Measurements from ENCODE around the gene SLC4A5.
"Not testable (repeated sequence)": the region's sequence is repeated elsewhere in the genome, so short reads cannot be mapped to it uniquely, and the experiment has no call there.

Gene SLC4A5

DNA sequence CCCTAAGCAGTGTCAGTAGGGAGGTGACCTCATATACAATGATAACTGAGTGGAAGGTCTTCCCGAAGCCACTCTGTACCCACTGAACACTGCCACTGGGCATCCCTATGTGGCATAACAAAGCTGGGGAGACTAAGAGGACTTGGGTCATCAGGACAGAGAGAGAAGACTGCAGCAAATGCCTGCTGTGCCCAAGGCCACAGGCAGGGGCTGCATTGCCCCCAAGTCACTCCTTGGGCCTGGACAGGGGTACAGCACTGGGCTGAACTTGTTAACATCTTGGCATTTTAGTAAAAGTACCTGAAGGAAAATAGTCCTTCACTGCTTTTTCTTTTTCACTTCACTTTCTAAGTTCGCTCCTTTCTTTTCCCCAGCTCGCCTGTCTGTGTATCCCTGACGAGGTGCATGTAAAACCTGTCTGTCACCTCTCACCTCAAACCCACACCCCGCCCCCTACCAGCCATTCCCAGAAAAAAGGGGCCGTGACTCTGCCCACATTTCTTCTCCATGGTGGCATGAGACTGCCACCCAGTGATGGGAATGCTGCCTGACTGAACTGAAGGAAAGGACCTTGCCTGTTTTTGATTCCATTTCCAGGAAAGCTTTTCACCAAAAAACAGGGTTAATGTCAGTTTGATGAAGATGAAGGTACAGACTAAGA lies 81.9 kb downstream of the SLC4A5 start:
- no peak for DNase-seq

DNA sequence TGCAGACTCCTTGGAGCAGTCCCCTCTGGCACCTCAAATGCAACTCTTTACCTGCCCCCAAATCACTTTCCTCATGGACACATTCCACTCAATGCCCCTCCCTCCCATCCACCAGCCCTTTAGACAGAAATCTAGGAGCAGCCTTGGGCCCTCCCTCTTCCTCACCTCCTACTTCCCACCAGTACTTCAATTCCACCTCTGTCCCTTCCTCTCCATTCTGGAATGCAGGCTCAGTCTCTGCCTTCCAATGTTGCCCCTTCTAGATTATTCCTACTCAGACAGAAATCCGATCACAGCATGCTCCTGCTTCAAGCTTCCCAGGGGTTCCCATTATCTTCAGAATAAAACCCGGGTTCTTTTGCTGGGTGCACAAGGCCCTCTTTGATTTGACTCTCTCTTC lies 82.7 kb downstream of the SLC4A5 start:
- no peak for DNase-seq

DNA sequence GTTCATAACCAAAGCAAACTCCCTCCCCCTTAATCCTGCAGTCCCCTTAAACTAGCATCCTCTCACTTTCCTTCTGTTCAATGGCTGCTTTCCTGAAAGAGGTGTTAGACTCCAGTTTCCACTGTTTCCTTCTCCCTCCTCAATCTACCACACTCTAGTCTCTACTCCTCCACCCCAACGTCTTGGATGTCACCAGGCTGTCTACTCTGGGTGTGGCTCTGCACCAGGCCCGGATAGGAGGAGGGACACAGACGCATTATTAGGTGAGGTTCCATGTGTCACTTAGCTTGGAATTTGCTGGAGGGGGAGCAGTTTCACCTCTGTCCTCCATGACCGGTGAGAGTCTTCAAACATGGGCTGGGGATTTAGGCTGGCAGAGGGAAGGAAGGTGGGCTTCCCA lies 83.5 kb downstream of the SLC4A5 start:
- no peak for DNase-seq

DNA sequence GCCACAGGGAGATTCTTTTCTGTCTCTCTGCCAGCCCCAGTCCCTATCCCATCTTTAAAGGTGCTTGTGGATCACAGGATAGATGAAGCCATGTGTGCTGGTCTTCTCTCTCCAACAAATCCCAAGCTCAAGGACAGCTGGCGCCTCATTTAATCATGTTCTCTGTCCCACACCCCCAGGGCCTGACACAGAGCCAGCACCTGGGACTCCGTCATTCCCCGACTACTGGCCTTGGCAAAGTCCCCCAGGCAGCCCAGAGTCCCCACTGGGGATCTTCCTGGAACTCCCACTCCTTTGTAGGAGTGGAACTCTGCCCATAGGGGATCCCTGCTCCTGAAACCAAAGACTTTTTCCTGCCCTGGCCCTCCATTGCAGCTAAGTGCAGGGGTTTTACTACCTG lies 84.0 kb downstream of the SLC4A5 start:
- no peak for DNase-seq

DNA sequence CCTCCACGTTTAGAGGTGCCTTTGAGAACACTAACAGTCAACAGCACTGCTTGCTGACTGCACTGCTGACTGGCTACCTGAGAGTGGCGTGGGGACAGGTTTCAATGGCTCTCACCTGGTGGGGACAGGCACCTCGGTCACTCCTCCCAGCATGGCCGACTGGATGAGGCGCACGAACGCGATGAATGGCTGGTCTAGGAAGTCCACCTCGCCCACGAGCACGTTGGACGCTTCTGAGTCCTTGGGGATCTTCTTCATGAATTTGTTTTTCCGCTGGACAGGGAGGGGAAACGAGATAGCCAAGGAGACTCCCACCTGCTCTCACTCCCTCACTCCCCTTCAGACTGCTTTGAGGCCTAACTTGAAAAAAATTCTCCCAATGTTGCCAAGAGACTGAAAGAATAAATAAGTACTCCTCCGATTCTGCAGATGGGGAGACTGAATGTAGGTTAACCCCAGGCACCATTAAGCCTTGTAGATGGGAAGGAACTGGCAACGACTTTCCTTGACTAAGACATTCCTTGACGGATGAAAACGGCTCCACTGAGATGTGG lies 87.5 kb downstream of the SLC4A5 start:
- no peak for DNase-seq

DNA sequence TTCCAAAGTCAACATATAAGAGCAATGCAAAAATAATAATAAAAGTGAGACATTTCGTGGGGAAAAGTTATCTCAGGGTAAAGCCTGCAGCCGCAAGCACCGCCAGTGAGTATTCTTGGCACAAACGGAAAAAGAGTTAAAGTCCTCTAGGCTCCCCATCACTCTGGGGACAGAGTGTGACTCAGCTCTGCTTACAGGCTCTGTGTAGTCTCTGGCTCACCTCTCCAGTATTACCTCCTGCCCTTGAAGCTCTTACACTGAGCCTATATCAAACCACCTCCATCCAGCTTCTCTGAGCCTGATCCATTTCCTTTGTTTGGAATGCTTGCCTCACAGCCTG lies 89.3 kb downstream of the SLC4A5 start:
- DNase-seq, result no peak

DNA sequence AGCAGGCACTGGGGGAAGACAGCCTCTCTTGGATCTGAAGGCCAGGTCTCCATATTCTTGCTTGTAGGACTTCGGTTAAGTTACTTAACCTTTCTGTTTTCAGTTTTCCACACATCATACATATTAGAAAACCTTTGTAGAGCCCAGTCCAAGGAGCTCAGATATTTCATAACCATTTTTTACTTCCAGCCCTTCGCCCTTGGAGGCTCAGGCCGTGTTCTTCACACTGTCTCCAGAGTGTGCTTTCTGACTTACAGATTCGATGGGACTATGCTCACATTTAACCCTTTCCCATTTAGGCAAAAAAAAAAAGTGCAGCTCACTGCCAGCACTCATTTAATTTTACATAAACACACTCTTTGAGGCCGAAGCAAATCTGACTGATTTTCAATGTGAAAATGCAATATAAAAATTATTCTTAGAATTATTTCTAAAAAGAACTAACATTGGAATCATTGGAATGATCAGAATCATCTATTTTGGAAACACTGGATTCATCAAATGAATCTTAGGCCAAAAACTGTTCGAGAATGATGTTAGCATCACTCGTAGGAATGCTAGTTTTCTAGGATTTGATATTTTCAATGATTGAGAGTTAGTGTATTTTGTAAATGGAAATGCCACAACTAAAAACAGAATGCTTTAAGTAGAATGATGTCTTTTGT lies 89.8 kb downstream of the SLC4A5 start:
- no peak for DNase-seq

DNA sequence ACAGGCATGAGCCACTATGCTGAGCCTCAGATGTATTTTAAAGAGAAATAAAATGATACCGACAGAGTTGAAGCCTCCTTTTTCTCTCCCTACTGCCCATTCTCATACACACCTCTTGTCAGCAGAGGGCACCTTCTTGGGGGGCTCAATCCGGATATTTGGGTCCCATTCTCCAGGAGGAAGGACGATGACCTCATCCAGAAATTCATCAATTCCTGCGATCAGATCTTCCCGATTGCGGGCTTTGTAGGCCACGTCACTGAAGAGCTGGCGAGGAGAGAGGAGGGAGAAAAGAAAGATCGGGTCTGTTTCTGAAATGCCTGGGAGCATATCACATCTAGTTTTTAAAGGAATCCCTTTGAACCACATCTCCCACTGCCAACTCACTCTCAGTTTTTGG lies 90.4 kb downstream of the SLC4A5 start:
- no peak for DNase-seq

DNA sequence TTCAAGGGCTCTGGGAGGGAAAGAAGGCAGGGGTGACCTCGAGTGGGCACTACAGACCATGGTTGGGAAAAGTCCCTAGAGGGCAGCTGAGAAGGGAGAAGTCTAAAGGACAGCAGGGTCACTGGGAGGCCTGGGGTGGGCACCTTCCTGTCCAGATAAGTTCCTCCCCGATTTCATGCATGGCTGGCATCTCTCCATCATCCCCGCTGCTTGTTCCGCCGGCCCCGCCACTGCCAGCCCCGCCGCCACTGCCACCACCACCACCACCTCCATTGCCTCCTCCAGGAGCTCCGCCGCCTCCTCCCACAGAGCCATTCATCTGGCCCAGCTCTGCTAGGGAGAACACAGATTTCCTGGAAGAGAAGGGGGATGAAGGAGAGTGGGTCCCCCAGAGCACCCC lies 91.2 kb downstream of the SLC4A5 start:
- no peak for DNase-seq

DNA sequence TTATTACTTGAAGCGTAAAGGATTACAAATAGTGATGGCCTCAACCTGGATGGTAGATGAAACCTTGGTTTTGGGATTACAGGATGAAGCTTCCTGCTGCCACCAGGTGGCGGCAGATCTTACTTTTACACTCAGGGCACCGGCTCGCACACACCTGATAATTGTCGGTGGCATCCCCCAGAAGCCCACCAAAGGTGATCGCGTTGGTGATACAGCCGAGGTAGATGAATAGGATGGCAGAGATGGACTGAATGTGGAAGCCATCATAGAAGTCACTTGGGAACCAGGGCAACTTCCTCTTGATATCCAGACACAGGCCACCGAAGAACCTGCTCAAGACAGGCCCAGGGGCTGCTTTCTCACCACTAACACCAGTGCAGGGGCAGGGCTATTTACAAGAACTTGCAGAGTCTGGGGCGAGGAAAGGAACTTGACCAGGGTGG lies 93.0 kb downstream of the SLC4A5 start:
- peak; percentile 35 to 55 for DNase-seq

DNA sequence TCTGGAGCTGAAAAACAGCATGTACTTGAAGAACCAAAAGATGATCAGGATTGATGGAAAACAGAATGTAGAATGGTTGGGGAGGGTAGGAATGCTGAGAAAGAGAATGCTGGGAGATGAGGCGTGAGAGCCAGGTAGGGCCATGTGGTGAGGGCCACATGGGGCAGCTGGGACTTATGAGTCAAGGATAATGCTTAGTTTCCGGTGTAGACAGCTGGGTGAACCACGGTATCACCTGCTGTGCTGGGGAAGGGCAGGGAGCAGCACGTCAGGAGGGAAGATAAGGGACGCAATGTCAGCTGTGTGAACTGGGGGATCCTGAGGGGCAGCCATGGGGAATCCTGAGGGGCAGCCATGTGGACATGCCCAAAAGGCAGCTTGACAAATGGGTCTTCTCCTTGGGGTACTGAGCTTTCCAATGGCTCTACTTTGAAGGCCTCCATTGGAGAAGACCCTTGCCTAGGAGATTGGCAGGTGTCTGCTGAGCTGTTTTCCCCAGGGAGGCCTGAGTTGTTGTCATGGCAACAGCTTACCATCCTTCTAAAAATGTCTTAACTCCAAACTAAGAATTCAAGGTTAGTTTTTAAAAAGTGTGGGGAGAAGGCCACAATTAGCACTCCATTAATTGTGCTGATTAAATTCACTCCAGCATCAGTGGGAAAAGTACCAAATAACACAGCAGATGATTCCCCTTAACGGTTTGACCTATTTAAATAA lies 93.7 kb downstream of the SLC4A5 start:
- DNase-seq, result no peak

DNA sequence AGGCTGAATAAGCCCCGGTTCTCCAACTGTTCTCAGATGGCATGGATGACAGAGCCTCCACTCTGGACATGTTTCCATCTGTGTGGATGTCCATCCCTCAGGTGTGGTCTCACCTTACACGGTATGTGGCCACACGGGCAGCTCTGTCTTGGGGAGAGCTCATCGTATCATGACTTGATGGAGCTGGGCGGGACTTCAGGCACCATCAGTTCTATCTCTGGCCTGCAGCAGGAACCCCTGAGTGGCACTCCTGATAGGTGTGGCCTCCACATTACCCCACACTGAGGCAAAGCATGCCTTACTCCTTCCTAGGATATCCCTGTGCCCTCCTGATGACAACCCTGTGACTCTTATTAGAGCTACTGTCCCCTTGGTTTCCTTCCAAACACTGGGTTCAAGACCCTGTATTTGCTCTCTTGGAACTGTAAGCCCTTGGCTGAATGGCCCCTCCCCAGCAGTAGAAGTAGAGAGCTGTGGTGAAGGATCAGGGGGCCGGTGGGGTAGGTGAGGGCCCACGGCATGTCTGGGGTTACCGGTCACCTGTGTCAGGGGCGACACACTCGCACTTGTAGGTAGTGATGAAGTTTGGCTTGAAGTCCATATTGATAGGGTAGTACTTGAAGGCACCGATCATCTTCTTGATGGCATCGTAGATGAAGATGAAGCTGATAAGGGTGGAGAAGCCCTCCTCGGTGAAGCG lies 96.6 kb downstream of the SLC4A5 start:
- no peak for DNase-seq

DNA sequence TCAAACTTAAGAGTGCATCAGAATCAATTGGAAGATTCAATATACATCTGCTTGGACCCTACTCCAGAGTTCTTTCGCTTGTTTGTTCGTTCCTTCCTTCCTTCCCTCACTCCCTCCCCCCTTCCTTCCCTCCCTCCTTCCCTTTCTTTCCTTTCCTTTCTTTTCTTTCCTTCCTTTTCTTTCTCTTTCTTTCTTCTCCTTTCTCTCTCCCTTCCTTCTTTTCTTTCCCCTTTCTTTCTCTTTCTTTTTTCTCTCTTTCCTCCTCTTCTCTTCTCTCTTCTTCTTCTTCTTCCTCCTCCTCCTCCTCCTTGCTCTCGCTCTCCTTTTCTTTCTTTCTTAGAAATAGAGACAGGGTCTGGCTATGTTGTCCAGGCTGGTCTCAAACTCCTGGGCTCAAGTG lies 98.9 kb downstream of the SLC4A5 start:
- DNase-seq, result no peak

DNA sequence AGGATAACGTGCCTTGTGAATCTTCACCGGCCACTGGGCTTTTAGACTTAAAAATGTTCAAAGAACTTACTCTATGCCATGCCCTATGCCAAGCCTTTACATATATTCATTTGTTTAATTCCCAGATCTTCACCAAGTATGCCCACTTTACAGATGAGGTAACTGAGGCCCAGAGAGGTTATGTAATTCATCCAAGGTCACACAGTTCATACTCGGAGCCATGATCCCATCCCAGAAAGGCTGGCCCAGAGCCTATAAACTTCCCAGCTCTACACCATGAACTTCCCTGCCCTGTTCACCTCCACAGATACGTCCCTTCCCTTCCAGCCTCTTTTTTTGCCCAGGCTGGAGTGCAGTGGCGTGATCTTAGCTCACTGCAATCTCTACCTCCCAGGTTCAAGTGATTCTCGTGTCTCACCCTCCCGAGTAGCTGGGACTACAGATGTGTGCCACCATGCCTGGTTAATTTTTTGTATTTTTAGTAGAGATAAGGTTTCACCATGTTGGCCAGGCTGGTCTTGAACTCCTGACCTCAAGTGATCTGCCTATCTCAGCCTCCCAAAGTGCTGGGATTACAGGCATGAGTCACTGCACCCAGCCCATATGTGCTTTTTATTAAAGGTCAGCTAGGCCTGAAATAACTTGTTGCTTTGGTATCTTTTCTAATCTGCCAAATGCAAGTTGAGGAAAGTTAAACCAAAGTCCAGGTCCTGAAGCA lies 100.7 kb downstream of the SLC4A5 start:
- DNase-seq, result no peak

DNA sequence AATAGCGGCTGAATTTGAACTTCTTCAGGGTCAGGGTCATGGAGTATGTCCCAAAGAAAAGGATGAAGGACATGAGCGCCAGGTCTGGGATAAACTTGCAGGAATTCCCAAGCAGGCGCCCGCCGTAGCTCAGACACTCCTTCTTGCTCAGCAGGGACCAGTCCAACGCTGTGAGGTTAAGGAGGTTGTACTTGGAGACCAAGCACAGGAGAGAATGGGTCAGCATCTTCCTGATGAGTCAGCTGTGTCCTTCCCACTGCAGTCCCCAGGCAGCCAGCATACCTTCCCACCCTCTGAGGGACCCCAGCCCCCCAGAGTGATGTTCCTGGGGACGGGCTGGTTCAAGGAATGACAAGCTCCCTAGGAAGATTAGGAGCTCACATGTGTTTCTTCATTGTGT lies 103.9 kb downstream of the SLC4A5 start:
- DNase-seq, result no peak

DNA sequence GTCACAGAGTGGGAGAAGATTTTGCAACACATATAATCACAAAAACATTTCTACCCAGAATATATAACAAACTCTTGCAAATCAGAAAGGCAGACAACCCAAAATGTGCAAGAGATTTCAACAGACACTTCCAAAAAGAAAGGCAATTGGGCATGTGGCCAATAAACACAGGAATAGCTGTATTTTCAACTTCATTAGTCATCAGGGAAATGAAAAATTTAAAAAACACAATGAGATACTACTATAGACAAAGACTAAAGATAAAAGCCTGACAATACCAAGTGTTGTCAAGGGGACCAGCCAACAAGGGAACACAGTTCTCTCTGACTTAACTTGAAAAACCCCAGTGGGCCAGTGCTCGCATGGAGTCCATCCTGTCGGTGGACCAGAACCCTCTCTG lies 104.3 kb downstream of the SLC4A5 start:
- no peak for DNase-seq

DNA sequence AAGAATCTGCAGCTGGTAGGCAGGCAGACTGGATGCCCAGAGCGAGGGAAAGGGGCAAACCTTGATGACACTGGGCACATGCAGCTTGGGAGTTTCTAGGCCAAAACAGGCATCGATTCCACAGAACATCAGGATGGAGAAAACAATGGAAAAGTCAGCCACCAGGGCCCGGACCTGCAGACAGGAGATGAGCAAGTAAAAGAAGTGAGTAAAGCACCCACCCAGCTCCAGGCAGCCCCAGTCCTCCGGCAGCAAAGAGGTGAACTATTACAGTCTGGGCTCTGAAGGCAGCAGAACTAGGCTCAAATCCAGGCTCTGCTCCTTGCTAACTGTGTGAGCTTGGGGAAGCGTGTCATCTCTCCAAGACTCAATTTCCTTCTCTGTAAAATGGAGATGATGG lies 108.2 kb downstream of the SLC4A5 start:
- no peak for DNase-seq

DNA sequence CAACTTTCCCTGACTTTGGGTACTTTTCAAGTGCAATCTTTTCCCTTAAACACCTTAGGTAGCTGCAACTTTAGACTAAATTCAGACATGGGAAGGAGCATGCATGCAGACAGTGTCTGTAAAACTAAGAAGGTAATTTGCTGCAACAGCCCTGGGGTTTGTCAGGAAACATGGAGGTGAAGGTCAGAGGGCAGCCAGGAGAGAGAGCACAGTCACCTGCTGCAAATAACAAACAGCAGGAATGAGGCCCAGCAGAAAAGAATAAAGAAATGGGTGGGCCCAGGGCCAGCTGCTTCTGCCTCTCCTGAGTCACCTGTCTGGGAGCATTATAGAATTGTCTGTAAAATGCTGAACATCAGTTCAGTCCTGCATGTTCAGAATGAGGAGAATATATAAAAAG lies 109.6 kb downstream of the SLC4A5 start:
- DNase-seq, result no peak

DNA sequence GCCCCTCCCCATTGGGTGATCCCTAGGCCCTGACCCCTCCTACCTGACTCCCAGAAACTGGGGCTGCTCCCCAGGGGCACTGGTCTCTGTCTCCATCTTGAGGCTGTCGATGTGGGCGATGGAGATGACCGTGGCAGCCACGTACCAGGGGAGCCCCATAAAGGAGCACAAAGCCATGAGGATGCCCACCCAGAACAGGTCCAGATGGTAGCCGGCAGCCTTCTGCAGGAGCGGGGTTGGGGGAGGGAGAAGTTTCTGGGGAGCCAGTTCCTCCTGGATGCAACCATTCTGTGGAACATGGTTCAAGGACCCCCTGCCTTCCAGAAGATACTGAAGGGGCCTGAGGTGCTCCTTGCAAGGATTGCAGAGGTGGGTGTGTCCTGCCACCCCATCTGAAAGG lies 110.8 kb downstream of the SLC4A5 start:
- DNase-seq, result no peak

DNA sequence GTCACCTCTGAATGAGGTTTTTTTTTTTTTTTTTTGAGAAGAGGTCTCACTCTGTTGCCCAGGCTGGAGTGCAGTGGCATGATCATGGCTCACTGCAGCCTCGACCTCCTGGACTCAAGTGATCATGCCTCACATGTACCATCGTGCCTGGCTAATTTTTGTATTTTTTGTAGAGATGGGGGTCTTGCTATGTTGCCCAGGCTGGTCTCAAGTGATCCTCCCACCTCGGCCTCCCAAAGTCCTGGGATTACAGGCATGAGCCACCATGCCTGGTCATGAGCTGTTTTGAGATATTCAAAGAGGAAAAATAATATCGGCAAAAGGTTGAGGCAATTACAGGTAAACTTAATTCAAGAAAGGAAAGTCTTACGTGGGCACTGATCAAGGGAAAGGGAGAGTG lies 113.4 kb downstream of the SLC4A5 start:
- not testable (repeated sequence) for DNase-seq

DNA sequence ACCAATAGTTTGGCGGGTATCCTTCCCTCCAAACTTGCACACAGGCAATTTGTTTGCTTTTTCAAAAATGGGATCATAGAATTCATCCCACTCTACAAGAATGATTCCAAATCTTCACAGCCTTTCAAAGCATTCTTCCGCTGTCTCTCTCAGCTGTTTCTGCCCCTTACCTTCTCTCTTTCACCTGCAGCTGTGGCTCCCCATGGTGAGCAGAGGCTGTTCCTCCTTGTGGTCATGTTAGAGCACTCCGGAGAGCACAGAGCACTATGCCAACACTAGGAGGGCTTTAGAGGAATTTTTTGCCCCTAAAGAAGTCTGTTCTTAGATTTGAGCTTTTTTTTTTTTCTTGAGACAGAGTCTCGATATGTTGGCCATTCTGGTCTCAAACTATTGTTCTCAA lies 114.4 kb downstream of the SLC4A5 start:
- DNase-seq, result no peak

DNA sequence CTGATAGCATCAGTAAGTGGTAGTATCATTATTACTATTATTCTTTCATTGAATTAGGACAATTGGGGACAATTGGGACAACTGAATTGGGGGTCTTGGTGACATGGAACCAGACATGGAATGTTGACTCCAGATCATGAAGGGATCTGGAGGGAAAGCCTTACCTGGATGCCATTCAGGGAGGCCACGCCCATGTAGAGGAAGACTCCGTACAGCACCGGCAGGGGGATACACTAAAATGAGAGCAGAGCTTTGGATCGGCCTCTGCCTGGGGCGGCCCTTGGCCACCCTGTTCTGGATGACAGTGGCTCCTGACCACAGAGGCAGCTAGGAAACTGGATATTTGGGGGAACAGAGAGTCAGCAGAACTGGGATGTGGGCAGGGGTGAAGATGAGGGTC lies 115.6 kb downstream of the SLC4A5 start:
- DNase-seq, result no peak

Measured in stimulated activated CD4-positive, alpha-beta T cell treated with anti-CD3 and anti-CD28 coated beads, Interleukin-4, amount 100 ng/mL, for 4 hours (primary cell).